HCT116 (cell line): ENCODE results near the gene VCPKMT.

Source experiments
- ATF3 ChIP-seq: IDR thresholded peaks from 2 replicates; pipeline ENCODE4 v1.6.1; 2012
- CEBPB ChIP-seq: IDR thresholded peaks from 2 replicates; pipeline ENCODE4 v1.6.1; 2012; ENCODE audit warnings: low read depth
- CTCF ChIP-seq, 3 experiments: fragments of 200-600 bp in 1 of 3; sonication (generic) in 1 of 3; IDR thresholded peaks in 2 of 3; conservative IDR thresholded peaks in 1 of 3; 2 replicates each; pipeline ENCODE4 v1.5.1; 2012 to 2017; ENCODE audit warnings: low read depth in 2 of 3, low read length in 2 of 3, antibody characterized with exemption in 1 of 3, borderline replicate concordance in 1 of 3, control low read depth in 1 of 3, mild to moderate bottlenecking in 1 of 3, mixed read lengths in 1 of 3, mixed run types in 1 of 3, moderate library complexity in 1 of 3; ENCODE audit not compliant: insufficient read depth in 1 of 3
- EZH2 ChIP-seq: fragments of 200-600 bp; sonication (generic); IDR thresholded peaks from 2 replicates; pipeline ENCODE4 v1.6.1; 2017; ENCODE audit warnings: antibody characterized with exemption, mixed run types
- EZH2phosphoT487 ChIP-seq: fragments of 200-600 bp; IDR thresholded peaks from 2 replicates; pipeline ENCODE4 v1.6.1; 2018; ENCODE audit warnings: antibody characterized with exemption, borderline replicate concordance
- POLR2A ChIP-seq: IDR thresholded peaks from 2 replicates; pipeline ENCODE4 v1.7.0; 2011; ENCODE audit warnings: borderline replicate concordance; ENCODE audit not compliant: insufficient read depth, insufficient read length; ENCODE audit errors: extremely low read depth
- POLR2AphosphoS5 ChIP-seq: IDR thresholded peaks from 2 replicates; pipeline ENCODE4 v1.6.1; 2011; ENCODE audit warnings: mild to moderate bottlenecking, low read depth, low read length, moderate library complexity
- RAD21 ChIP-seq: IDR thresholded peaks from 2 replicates; pipeline ENCODE4 v1.6.1; 2012; ENCODE audit warnings: low read depth, mild to moderate bottlenecking
- SIN3A ChIP-seq: IDR thresholded peaks from 2 replicates; pipeline ENCODE4 v1.6.1; 2012; ENCODE audit warnings: low read depth
- SP1 ChIP-seq: IDR thresholded peaks from 2 replicates; pipeline ENCODE4 v1.6.1; 2012; ENCODE audit warnings: low read depth
- ZFX ChIP-seq: fragments of 450-650 bp; IDR thresholded peaks from 2 replicates; pipeline ENCODE4 v1.6.1; 2017
- ZNF274 ChIP-seq: fragments of 200-500 bp; sonication (Bioruptor generic); IDR thresholded peaks from 2 replicates; pipeline ENCODE4 v1.6.1; 2014; ENCODE audit warnings: mild to moderate bottlenecking, low read depth, low read length, inconsistent platforms

GRCh38 chr14:50065583-50065982, 50.8 kb downstream of the VCPKMT start:
- TF ChIP-seq ATF3 (no peak), CTCF (IDR thresholded peaks at IDR 0.05 in 2 of 3, conservative IDR thresholded peaks at IDR 0.05 in 1 of 3; ENCODE audit: borderline replicate concordance in 1 of 3, insufficient read depth in 1 of 3, low read depth in 2 of 3, low read length in 2 of 3) (no peak), SIN3A (no peak), CEBPB (no peak), RAD21 (no peak), EZH2 (no peak), POLR2AphosphoS5 (no peak), POLR2A (no peak), ZFX (no peak), SP1 (no peak), EZH2phosphoT487 (no peak), ZNF274 (no peak)
